Stimulated activated CD8-positive, alpha-beta memory T cell treated with anti-CD3 and anti-CD28 coated beads, Interleukin-7, amount 100 ng/mL, for 24 hours (primary cell): ENCODE data around the gene NEXMIF.
"Not testable (repeated sequence)": the region's sequence is repeated elsewhere in the genome, so short reads cannot be mapped to it uniquely, and the experiment has no call there.

ENCODE experiments used
- DNase-seq: peaks from one replicate; pipeline ENCODE4 v3.0.0-alpha.2; 2020; ENCODE audit warnings: low read depth

The NEXMIF gene

DNA sequence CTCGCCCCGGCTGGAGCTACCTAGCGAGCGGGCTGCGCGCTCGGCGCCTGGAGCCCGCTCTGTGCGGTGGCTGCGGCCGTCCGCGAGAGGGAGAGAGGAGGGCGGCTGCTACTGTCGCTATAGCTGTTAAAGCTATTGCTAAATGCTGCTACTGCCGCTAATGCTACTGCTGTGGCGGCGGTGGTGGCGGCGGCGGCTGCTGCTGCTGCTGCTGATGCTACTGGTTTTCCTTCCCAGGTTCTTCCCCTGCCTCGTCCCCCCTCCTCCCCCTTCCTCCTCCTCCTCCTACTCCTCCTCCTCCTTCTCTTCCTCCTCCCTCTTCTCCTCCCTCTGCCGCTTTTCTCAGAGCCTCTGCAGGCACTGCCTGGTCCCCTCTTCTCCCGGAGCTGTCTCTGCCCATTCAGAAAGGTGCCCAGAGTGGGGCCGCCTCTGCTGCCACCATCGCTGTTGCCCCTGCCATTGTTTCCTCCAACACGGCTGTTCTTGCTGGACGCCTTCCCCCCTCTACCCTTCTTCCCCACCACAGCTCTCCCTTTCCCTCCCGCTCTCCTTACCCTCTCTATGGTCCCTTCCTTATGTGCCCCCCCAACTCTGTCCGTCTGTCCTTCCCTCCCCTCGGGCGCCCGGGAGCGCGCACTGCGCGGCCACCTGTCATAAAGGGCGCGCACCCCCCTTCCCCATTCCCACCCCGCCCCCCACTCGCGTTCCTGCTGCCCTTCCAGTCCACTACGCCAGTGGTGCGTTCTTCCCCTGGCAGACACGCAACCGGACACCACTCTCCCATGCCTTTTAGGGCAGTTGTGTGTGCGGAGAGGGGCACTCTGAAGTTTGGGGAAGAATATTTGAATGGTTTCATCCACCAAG, at the start of gene NEXMIF:
TSS of gene NEXMIF (minus strand) at position 228 of the 864 bp plus-strand sequence.
- DNase-seq = no peak

DNA sequence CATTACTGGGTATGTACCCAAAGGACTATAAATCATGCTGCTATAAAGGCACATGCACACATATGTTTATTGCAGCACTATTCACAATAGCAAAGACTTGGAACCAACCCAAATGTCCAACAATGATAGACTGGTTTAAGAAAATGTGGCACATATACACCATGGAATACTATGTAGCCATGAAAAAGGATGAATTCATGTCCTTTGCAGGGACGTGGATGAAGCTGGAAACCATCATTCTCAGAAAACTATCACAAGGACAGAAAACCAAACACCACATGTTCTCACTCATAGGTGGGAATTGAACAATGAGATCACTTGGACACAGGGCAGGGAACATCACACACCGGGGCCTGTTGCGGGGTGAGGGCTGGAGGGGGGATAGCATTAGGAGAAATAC, 36.7 kb upstream of the NEXMIF start:
- not testable (repeated sequence) for DNase-seq

DNA sequence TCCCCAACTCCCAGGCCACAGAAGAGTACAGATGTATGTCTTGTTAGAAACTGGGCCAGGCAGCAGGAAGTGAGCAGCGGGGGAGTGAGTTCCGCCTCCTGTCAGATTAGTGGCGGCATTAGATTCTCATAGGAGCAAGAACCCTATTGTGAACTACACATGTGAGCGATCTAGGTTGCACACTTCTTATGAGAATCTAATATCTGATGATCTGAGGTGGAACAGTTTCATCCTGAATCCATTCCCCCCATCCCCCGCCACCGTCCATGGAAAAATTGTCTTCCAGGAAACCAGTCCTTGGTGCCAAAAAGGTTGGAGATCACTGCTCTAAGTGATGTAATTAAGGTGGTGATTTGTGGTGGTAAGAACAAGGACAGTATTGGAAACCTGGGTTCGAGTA, 24.5 kb upstream of the NEXMIF start:
- no peak for DNase-seq

DNA sequence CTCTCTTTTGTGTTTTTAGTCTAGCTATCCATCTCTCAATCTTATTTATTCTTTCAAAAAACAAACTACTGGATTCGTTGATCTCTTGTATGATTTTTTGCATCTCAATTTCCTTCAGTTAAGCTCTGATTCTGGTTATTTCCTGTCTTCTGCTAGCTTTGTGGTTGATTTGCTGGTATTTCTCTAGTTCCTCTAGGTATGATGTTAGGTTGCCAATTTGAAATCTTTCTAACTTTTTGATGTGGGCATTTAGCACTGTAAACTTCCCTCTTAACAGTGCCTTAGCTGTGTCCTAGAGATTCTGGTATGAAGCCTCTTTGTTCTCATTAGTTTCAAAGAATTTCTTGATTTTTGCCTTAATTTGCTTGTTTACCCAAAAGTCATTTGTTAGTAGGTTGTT, 15.2 kb upstream of the NEXMIF start:
- DNase-seq = no peak

DNA sequence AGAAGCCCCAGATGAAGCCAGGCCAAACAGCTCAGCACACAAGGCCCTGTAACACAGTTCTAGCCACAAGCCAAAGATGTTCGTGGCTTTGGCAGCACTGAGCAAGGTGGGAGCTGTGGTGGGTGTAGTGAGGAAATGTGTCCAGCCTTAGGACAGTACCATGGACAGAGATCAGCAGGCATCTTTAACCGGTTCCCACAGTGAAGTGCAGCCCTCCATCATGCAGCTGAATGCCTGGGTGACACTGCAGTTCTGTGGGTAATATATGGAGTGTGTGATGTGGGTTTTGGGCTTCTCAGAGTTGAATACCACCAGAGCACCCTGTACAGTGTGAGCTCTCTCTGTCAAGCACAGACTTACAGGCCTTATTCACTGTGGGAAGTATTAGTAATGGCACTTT, 6.0 kb upstream of the NEXMIF start:
- no peak for DNase-seq

DNA sequence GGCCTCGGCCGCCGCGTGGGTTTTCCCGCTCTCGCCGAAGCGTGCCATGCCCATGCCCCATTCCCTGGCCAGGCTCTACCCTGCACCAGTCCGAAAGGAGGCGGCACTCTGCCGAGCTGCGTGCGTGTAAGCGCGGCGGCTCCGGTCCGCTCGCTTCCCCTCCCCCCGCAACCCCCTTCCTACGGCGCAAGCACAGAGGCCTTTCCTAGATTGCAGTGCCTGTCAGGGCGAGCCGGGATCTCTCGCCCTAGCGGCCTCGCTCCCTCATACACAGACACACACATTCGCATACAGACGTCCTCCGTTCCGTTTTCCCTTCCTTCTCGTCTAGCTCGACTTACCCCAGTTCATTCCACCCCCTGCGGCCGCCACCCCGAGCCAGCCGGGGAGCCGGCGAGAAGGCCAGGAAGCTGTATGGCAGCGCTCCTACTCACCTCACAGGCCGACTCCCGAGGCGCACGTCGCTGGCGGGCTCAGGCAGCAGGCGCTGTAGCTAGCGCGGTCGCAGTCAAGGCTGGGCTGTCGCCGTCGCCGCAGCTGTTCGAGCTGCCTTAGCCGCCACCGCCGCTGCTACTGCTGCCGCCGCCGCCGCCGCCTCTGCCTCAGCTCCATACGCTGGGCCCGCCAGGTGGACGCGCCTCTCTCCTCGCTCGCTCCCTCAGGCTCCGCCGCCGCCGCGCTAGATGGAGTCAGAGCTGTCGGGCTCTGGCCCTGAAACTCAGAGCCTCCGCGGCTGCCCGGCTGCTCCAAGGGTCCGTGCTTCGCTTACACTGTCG, 615 bp downstream of the NEXMIF start:
- no peak for DNase-seq

DNA sequence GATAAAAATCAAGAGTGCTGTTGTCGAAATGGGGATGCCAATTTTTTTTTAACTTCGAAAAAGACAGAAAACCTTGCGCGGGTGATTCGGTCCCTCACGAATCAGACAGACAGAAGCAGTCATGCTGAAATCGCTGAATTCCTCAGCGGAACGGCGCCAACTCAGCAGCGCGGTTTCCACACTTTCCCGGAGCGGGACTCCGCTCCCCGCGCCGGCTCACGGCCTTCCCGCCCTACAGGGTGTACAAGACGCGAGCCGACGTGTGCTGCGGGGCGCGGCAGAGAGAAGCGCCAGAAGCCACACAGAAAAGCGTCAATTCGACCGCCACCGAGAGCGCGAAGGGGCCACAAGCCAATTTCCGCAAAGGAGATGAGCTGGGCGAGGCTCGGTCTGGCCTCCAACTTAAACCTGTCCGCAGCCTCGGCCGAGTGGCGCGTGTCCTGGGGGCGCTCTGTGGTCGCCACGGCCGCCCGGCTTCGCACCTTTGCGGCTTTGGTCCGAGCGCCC, 1.3 kb downstream of the NEXMIF start:
- no peak for DNase-seq

DNA sequence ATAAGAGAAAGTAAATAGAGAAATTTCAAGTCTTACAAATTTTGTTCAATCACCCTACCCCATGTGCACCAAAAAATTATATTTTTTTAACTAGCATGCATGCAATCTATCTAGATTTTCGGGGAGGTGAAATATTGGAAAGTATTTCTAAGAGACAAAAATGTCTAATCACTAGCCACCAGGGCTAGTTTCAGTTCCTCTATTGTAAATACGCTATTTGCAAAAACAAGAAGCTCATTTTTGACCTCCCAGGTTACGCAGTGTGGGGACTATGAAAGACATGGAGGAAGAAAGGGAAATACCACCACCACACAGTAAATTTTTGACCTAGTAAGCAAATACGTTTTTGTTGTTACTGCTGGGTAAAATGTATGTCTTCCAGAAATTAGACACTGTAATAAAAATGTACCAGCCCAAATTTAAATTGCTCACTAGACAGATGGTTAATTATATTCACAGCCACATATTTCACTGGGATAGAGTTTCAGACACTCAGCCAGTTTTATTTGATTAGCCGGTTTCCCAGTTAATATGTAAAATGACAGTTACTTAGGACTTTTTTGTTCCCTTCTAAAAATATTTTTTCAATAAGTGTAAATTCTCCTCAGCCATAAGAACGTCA, 2.2 kb downstream of the NEXMIF start:
- no peak for DNase-seq

DNA sequence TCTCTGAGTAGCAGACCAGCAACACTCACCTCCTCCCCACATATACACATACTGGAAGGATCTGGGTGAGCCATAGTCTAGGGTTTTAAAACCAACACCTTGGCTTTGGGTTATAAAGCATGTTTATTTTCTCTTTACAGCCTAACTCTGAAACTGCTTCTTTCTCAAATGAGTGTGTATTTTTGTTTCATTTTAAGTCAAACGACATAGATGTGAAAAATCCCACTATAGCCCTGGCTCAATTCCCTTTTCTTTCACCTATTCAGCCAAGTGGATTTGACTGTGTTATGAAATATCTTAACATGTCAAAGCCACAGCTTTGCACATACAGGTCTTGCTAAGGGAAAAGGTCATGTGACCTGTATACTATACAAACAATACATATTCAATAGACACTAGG, 13.8 kb downstream of the NEXMIF start:
- DNase-seq = no peak

DNA sequence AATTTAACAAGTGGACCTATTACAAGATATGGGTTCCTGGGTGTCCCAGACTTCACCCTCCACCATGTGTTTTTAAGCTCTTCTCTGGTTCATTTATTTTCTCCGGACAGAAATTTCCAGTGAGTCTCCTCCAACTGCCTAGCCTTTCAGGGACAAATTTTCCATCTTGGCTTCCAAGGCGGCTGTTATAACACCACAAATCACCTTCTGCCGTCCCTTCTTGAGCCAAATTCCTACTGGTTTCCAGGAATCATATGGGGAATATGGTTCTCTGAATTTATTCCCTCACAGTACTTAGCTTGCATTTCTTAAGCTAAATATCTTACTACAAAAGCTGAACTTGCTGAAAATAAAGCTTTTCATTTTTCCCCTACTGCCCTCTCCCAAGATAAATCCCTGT, 18.8 kb downstream of the NEXMIF start:
- no peak for DNase-seq

DNA sequence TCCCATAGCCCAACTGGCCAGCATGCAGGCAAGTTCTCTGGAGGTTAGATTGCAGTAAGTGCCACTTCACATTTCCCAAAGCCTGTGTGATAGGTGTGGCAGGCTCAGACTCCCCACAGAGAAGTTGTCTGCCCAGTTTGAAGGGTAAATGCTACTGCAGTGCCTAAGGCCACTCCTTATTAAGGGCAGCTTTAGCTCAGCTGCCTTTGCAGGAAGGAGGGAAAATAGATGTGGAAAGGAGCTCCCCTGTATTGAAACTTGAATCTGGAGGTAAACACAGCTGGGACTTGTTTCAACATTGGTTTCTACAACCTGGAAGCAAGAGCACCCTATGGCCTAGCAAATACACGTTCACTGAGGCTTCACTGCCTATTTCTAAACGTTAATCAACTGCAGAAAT, 22.4 kb downstream of the NEXMIF start:
- no peak for DNase-seq

DNA sequence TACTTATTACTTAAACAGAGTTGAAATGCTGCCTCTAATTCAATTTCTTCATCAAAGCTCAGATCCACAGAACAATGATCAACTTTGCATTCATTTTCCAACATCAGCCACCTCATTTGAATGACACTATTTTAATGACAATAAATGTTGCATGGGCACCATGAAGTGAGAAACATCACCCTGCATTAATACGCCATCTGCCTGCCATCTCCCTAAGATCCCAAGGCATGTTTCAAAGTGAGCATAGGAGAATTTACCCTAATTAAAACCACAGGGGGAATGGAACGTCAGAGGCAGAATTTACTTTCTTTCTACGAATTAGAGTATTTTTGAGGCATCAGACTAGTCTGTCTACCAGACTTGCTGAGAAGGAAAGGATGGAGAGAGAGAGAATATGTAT, 32.7 kb downstream of the NEXMIF start:
- no peak for DNase-seq

DNA sequence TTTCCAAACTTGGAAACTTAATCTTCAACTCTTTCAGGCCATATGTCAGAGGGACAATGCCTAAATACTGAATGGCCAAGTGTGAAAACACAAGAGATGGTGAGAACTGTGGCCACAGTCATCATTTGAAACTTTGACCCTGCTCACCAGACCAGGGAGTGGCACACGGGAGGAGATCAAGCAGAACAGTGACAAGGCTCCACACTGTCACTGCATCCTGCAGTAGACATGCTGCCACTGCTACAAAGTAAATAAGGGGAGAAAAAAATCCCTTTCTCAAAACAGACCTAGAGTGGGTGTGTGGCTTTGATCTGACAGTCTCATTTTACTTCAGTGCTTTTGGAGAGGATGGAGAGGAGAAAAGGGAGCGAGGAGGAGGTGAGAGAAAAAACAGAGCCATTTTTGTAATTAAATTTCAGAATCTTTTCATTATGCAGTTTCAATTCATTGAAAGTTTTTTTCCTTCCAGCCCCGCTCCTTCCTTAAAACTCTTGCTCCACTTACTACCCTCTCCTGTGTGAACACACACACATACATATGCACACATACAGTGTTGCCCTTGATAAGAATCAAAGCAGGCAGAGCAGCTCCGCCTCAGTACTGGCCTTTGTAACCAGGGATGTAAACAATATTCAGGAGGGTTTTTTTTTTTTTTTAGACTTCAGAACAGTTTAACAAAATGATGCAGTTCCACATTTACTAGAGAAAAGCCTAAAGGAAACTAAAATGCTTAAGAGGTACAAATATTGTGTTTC, 34.4 kb downstream of the NEXMIF start:
- DNase-seq = no peak

DNA sequence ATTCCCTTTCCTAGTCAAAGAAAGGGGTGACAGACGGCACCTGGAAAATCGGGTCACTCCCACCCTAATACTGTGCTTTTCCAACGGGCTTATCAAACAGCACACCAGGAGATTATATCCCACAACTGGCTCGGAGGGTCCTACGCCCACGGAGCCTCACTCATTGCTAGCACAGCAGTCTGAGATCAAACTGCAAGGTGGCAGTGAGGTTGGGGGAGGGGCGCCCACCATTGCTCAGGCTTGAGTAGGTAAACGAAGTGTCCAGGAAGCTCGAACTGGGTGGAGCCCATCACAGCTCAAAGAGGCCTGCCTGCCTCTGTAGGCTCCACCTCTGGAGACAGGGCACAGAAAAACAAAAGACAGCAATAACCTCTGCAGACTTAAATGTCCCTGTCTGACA, 42.9 kb downstream of the NEXMIF start:
- DNase-seq = not testable (repeated sequence)

DNA sequence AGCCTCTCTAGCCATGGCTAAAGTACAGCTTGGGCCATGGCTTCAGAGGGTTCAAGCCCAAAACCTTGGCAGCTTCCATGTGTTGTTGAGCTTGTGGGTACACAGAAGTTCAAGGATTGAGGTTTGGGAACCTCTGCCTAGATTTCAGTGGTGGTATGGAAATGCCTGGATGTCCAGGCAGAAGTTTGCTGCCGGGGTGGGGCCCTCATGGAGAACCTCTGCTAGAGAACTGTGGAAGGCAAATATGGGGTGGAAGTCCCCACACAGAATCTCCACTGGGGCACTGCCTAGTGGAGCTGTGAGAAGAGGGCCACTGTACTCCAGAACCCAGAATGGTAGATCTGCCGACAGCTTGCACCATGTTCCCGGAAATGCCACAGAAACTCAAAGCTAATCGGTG, 59.5 kb downstream of the NEXMIF start:
- DNase-seq = no peak

DNA sequence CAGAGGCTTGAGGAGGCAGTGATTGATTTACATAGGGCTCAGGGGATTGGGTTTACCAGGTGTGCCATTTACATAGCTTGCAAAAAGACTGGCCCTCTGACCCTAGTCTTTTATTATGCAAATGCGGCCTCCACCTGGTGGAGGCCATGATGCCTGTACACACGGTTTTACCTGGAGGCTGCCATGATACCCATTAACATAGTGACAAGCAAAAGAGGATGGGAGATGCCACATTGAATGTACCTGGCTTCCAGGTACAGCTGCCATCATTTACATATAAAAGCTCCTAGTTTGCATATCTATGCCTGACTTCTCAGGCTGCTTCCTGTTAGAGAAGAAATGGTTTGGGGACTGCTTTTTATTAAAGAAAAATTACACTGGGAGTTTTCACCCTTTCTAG, 72.0 kb downstream of the NEXMIF start:
- DNase-seq = no peak

DNA sequence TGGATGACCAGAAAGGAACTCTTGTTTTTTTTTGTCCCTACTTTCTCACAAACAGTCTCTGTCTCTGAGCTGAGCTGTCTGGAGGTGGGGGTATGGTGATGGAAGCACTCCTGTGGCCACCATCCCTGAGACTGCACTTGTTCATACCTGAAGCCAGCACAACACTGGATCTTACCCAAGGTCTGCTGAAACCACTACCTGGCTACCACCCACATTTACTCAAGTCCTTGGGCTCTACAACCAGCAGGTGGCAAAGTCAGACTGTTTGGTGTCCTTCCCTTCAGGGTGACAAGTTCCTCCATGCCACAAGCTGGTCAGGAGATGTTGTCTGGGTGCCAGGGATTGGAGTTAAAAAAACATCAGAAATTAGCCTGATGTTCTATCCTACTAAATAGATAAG, 89.7 kb downstream of the NEXMIF start:
- DNase-seq = no peak

DNA sequence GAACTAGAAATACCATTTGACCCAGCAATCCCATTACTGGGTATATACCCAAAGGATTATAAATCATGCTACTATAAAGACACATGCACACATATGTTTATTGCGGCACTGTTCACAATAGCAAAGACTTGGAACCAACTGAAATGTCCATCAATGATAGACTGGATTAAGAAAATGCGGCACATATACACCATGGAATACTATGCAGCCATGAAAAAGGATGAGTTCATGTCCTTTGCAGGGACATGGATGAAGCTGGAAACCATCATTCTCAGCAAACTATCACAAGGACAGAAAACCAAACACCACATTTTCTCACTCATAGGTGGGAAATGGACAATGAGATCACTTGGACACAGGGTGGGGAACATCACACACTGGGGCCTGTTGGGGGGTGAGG, 105.5 kb downstream of the NEXMIF start:
- DNase-seq = not testable (repeated sequence)

DNA sequence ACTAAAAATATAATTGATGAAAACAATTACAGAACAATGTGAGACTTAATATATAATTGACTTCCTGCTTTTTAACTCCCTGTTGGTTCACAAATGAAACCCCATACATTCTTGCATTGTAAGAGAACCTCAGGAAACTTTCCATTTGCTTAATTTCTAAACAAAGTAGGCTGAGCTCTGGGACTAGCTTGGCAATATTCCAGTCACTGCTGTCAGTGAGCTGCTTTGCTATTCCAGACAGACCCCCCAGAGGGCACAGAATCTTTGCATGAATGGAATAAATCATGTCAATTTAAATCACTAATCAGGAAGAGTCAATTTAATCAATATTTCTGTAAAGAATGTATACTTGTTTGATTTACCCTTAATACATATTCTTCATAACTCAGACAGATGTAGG, 110.6 kb downstream of the NEXMIF start:
- DNase-seq = no peak

DNA sequence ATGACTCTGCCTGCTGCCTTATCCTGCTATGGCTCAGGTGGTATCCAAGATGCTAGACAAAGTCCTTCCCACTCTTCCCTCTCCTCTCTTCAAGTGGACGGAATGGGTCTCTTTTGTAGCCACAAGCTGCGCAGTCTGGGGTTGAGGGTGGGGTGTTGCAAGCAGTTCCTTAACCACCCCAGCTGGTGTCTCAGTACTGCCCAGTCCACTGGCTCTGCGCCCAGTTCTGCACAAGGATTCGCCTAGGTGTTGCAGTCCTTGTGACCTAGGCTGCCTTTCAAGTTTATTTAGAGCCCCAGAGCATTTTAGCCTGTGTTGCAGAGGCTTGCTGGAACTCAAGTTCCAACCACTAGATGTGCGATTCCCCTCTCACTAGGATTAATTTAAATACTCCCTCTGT, 120.7 kb downstream of the NEXMIF start:
- DNase-seq = no peak

DNA sequence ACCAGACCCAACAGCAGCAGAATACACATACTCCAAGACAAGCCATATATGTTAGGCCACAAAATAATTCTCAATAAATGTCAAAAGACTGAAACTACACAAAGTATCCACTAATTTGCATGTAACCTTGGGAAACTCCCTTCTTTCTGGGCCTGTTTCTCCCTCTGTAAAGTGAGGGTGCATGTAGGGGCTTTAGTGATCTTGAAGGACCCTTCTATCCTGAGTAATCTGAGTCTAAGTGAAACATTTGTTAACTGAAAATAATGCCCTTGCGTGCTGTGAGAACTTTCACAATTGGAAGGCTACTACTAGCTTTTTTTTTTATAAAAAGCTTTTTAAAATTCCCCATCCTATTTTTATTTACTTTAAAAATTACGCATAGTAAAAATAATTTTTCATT, 125.2 kb downstream of the NEXMIF start:
- no peak for DNase-seq

DNA sequence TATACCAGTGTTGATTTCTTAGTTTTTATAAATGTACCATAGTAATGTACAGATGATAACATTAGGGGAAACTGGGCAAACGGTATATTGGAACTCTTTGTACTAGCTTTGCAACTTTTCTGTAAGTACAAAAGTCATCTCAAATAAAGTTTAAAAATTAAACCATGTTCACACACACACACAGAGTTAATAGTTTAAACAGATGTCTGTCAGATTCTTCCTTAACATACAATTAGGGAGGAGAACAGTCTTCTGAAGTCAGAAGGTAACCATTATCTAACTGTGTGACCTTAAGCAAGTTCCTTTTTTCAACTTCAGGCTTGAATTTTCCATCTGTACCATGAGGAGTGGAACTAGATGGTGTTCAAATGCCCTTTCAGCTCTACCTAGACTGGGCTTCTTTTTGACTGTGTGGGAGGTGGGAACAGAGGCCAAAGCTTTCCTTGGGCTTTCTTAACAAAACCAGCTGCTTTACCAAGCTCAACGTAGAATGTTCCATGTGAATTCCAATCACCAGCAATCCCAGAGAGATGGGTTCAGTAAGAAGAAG, 127.8 kb downstream of the NEXMIF start:
- DNase-seq = no peak
